Measurements from ENCODE around the gene EPM2A.

Gene EPM2A

DNA sequence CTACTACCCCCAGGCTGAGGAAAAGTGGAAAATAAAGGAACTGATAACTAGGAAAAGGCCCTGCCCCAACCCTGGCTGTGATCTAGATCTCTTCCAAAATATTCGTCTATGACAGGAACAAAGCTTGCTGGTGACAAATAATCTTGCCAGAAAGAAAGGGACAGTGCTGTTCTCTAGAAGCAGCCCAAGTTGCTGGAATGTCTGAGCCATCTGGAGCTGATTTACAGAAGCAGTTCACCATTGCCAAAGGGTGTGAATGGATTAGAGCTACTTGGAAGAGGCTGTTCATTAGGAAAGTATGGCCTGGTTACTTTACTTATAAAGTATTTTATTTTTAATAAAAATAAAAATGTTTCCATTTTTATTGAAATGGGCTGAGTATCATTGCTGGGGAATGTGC is 146.3 kb downstream of the EPM2A start:
- DNase-seq = no peak

DNA sequence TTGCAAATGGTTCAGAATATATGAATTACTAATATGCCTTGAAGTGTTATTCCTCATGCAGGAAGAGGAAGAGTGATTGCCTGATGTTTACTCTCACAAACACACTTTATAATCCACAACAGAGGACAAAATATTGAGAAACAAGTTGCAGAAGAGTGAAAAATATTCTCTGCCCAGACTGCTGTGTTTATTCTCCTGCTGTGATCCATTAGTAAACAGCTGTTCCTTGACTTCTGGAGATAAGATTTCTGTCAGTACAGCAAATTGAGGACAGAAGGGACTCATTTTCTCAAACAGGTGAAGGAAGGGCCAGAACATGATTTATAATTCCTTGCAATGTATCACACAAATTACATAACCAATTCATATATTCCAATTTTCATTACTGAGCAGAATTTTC is 148.0 kb downstream of the EPM2A start:
- DNase-seq = no peak

DNA sequence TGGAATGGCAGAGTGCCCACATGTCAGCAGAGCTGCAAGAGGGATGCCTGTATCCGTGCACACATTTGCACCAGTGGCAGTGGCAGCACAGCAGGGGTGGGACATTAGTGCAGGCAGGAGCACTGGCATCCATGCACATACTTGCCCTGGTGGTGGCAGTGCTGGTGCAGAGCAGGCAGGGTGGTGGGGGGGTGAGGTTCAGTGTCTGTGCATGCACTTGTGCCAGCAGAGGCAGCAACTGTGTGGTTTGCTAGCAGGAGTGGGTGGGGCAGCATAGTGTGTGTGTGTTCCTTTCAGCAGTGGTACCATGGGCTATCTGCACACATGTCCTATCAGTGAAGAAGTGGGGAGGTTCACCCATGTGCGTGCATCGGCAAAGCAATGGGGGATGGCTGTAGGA is 151.6 kb downstream of the EPM2A start:
- DNase-seq = no peak

Data from bone marrow (tissue), 2 donors.